ENCODE measurements around the gene CABP1.

Gene CABP1

DNA sequence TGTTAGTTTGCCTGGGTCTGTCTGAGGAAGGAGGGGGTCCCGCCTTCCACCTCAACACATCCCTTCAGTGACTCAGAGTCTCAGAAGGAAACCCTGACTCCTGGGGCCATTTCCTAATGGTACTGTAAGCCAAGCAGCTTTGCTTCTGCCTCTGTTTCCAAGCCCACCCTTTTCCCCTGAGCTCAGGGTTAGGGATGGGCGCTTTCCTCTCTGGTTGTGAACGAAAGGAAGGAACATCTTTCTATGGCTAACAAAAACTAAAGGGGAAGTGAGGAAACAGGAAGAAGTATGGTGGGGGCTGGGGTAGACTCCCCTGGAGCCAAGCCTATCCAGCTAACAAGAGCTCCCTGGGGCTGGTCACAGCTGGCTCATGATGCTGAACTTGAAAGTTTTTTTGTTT, 58.2 kb downstream of the CABP1 start:
- no peak for DNase-seq

DNA sequence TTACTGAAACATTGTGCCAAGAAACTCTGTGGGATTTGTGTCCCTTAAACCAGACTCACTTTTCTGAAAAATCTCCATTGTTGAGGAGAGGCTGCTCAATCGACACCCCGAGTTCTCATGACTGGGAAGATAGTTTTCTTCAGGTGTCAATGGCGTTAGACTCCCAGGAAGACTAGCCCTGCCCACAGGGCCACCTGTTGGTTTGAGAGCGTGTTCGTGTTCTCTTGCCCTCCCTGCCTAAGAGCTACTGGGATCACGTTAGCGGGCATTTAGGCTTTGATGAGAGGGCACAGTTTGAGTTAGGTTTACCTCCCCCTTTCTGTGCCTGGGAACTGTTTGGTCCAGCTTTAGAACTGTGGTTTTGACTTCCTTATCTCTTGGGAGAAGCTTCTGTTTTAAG, 59.1 kb downstream of the CABP1 start:
- DNase-seq: no peak

- DNase-seq: no peak
These were observed 60.5 kb downstream of the CABP1 start for GRCh38 chr12:120700886-120701285.

DNA sequence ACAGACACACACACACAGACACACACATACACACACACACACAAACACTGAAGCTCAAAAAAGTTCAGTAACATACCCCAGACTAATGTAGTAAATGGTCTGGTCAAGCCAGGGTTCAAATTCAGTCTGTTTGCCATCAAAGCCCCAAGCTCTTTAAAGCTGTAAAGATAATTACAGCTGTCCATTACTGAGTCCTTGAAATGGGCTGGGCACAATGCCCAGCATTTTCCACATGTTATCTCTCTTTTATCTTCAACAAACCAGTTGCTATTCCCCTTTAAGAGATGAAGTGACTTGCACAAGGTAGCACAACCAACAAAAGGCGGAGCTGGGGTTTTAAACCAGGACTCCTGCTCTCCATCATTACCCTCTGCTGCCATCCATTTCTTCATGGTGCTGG, 62.2 kb downstream of the CABP1 start:
- DNase-seq: no peak

- no peak for DNase-seq
These were observed 63.0 kb downstream of the CABP1 start for GRCh38 chr12:120703311-120703942.

DNA sequence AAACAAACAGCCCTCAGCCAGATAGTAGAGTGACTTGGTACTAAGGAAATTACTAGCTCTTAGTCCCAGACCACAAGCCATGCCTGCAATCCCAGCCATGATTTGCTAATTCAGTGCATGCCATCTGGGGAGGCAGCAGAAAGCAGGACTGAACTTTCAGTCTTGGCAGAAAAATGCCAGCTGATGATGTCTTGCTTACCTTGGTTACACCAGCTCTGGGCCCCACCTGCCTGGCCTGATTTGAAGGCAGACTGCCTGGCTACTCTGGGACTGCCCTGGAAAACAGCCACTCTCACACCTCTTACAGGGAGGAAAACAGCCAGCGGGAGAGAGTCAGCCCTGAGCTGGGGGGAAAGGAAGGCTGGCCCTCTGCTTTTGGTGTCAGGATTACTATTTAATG, 65.2 kb downstream of the CABP1 start:
- no peak for DNase-seq

- DNase-seq: no peak
These were observed 65.6 kb downstream of the CABP1 start for GRCh38 chr12:120706029-120706428.

GRCh38 chr12:120708651-120709050, 68.2 kb downstream of the CABP1 start:
- DNase-seq: no peak

DNA sequence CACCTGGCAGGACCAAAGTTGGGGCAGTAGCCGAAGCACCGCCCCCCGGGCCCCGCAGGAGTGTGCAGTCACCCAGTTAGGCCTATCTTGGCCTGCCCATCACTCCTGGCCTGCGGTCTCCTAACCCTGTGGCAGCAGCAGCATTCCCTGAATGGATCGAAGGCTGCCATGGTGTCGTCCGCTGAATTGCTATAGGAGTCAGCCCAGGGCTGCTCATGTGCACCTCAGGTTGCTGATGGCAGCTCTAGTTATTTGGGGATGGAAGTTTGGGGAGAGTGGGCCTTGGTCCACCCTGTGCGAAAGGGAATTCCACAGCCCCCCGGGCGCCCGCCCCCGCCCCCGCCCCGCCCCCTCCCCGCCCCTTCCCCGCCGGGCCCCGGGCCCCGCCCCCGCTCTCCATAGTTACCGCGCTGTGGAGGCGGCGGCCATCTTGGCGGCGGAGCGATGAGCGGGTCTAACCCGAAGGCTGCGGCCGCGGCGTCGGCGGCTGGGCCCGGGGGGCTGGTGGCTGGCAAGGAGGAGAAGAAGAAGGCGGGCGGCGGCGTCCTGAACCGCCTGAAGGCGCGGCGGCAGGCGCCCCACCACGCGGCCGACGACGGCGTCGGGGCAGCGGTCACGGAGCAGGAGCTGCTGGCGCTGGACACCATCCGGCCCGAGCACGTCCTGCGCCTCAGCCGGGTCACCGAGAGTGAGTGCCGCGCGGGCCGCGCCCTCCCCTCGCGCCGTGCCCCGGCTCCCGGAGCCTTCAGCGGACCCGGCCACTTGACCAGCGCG, 69.8 kb downstream of the CABP1 start, which contains the start of gene UNC119B:
UNC119B (plus strand) TSS at position 428 of the 774 bp plus-strand sequence; CDS start at position 445, 17 bp downstream.
- DNase-seq: peak; percentile 78

DNA sequence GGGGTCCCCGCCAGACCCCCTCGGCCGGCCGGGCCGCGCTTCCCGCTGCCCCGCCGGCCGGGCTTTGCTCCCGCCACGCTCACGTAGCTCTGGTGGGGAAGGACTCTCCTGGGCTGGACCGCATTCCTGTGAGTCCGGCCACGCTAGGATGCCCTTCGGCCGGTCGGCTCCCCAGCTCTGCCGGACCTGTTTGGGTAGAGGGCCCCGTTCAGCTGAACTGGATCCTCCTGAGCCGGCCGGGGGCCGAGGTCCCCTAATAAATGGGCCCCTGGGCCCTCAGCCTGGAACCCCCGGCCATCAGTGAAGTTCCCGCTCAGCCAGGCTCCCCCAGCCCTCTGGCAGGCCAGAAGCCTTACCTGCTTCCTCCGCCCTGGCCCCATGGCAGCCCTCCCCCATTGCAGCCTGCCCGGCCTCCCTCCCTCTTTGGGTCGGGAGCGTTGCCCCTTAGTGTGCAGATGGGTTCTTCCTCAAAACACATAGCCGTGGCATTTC, 70.4 kb downstream of the CABP1 start:
- peak; percentile 24 for DNase-seq

GRCh38 chr12:120711411-120711810, 71.0 kb downstream of the CABP1 start:
- no peak for DNase-seq

DNA sequence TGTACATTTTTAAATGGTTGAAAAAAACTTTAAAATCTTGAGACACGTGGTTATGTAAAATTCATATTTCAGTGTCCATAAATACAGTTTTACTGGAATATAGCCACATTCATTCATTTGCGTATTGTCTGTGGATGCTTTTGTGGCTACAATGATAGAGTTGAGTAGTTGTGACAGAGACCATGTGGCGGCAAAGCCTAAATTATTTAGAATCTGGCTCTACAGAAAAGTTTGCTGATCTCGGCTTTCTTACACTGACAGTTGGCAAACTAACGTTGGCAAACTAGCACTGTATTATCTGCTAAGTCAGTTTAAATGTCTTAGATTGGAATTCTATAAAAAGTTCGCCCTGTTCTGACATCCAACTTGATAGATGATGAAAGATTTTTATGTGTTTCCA, 72.2 kb downstream of the CABP1 start:
- no peak for DNase-seq

DNA sequence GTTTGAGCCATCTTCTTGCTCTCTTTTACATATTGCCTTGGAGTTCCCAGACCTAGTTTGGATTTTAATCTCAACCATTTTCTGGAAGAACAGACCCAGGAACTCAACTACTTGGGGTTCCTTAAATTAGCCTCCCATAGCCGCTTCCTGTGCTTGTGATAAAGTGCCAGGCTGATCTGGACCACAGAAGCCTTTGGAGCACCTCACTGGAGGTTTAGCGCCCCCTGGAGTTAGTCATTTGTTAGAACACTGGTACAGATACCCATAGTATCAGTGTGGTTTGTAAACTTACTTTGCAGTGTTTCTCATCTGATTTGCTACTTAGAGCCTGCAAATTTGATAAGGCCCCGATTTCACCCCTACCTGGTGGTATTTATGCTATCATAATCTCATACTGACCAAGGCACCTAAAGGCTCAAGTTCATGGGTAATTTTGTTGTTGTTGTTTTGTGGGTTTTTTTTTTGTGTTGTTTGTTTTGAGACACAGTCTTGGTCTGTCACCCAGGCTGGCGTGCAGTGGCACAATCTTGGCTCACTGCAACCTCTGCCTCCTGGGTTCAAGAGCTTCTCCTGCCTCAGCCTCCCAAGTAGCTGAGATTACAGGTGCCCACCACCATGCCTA, 73.5 kb downstream of the CABP1 start:
- DNase-seq: peak; percentile 49
